Mucosa of descending colon (tissue), 3 donors: ENCODE data around the gene HJURP. TPM values are rescaled to one million over a fixed set of nuclear protein-coding genes. Genes with fewer than 3 reads are reported as not detected.

ENCODE experiments used
- ATAC-seq: fragments of 200-7000 bp; cut with Tn5 transposase; one replicate; pipeline ENCODE4 v1.9.1; 2020; ENCODE audit warnings: mild to moderate bottlenecking, moderate library complexity
- DNase-seq, 3 donors: peaks; one replicate each; pipeline ENCODE4 v3.0.0-alpha.2; 2020
- H3K36me3 ChIP-seq: fragments of 200-600 bp; one replicate; pipeline ENCODE4 v1.8.0; 2021; ENCODE audit warnings: low read depth, mild to moderate bottlenecking
- H3K4me1 ChIP-seq: fragments of 200-600 bp; one replicate; pipeline ENCODE4 v1.8.0; 2021; ENCODE audit warnings: low read depth, mild to moderate bottlenecking
- H3K4me3 ChIP-seq: fragments of 200-600 bp; one replicate; pipeline ENCODE4 v1.8.0; 2021; ENCODE audit warnings: mild to moderate bottlenecking
- H3K9me3 ChIP-seq: fragments of 200-600 bp; one replicate; pipeline ENCODE4 v1.8.0; 2021; ENCODE audit warnings: mild to moderate bottlenecking
- CTCF ChIP-seq: fragments of 200-600 bp; IDR thresholded peaks from one replicate; pipeline ENCODE4 v1.8.0; 2022; ENCODE audit warnings: antibody characterized with exemption, mild to moderate bottlenecking
- intact Hi-C, 2 donors: fragments of 100-400 bp; cut with DNase I in 1 of 2; cut with micrococcal nuclease in 1 of 2; formaldehyde crosslinking; loops; one replicate each; pipeline versions ENCODE4 v1.11.0 to v1.11.1; 2022; cut with DNase I, micrococcal nuclease
- total RNA-seq, 3 donors: library from RNA; stranded (reverse); fragmentation: NEBNext Ultra II Directional in 2 of 3; extraction: Animal tissue kit (Norgen Biotek cat#: 25700) in 2 of 3; gene quantifications; one replicate each; pipeline versions ENCODE4 v1.2.1 to v1.2.4, GENCODE V29; 2021 to 2023
- donor health status: DM: no; HTN: no; CAD: no; lungs with moderate emphysema.
- donor health status: DM: no; HTN: no; CAD: no.
- donor health status: DM: no; HTN: yes; CAD: no.

Gene HJURP
- total RNA-seq, 3 donors from 2014 or later = 1.7 to 9.8 (median 3.6) TPM

- Histone ChIP-seq H3K9me3 (no peaks in the 10 kb centered on the region), H3K4me3 (no peak overlapping the region), H3K4me1 (no peaks in the 10 kb centered on the region), H3K36me3 (no peaks in the 10 kb centered on the region)
- ATAC-seq (no peak), DNase-seq (no peak)
- intact Hi-C loops = no loop called here
- no peak for TF ChIP-seq CTCF
Observed at GRCh38 chr2:233840520-233840919, 13.8 kb downstream of the HJURP start.

GRCh38 chr2:233839447-233839820 is 14.9 kb downstream of the HJURP start:
- TF ChIP-seq CTCF = no peak
- Histone ChIP-seq H3K4me1 (no peaks in the 10 kb centered on the region), H3K36me3 (no peaks in the 10 kb centered on the region), H3K9me3 (no peaks in the 10 kb centered on the region), H3K4me3 (no peak overlapping the region)
- intact Hi-C loops = no loop called here
- DNase-seq = no peak
- ATAC-seq = no peak

- no peak for TF ChIP-seq CTCF
- Histone ChIP-seq H3K4me3 (no peak overlapping the region), H3K9me3 (no peaks in the 10 kb centered on the region), H3K4me1 (no peaks in the 10 kb centered on the region), H3K36me3 (no peaks in the 10 kb centered on the region)
- intact Hi-C loops = no loop called here
- DNase-seq (no peak), ATAC-seq (no peak)
Observed at GRCh38 chr2:233838726-233839446, 15.4 kb downstream of the HJURP start.

GRCh38 chr2:233838251-233838650 is 16.1 kb downstream of the HJURP start:
- Histone ChIP-seq H3K9me3 (no peaks in the 10 kb centered on the region), H3K36me3 (no peaks in the 10 kb centered on the region), H3K4me1 (no peaks in the 10 kb centered on the region), H3K4me3 (no peak overlapping the region)
- intact Hi-C loops = no loop called here
- ATAC-seq (no peak), DNase-seq (peak in 1 of 3 donors; percentile 10)
- TF ChIP-seq CTCF = no peak

- no peak for ATAC-seq
- Histone ChIP-seq H3K4me1 (no peaks in the 10 kb centered on the region), H3K9me3 (no peaks in the 10 kb centered on the region), H3K4me3 (no peak overlapping the region), H3K36me3 (no peaks in the 10 kb centered on the region)
- TF ChIP-seq CTCF = no peak
- peak in 1 of 3 donors; percentile 10 for DNase-seq
- intact Hi-C loops = no loop called here
Observed at GRCh38 chr2:233837694-233838229, 16.6 kb downstream of the HJURP start.
